TTC549 (cell line): ENCODE measurements around the gene TAGLN2.

ENCODE experiments used
- FAIRE-seq: peaks from 2 replicates; lab custom pipeline; 2012; peaks lifted over from hg19 to GRCh38; lab: Jason Lieb, UNC

TAGLN2 gene

GRCh38 chr1:159869607-159870006 is 55.7 kb downstream of the TAGLN2 start:
- FAIRE-seq: no peak

GRCh38 chr1:159869173-159869572 is 56.1 kb downstream of the TAGLN2 start:
- no peak for FAIRE-seq

GRCh38 chr1:159868766-159869165 is 56.5 kb downstream of the TAGLN2 start:
- FAIRE-seq: no peak
